ENCODE results near the gene SIRT3. TPM values are rescaled to one million over a fixed set of nuclear protein-coding genes. Genes with fewer than 3 reads are reported as not detected.
"Not testable (repeated sequence)": the region's sequence is repeated elsewhere in the genome, so short reads cannot be mapped to it uniquely, and the experiment has no call there.

The SIRT3 gene
- total RNA-seq, 2 experiments from 2014 or later: 11.3 to 12.7 TPM

DNA sequence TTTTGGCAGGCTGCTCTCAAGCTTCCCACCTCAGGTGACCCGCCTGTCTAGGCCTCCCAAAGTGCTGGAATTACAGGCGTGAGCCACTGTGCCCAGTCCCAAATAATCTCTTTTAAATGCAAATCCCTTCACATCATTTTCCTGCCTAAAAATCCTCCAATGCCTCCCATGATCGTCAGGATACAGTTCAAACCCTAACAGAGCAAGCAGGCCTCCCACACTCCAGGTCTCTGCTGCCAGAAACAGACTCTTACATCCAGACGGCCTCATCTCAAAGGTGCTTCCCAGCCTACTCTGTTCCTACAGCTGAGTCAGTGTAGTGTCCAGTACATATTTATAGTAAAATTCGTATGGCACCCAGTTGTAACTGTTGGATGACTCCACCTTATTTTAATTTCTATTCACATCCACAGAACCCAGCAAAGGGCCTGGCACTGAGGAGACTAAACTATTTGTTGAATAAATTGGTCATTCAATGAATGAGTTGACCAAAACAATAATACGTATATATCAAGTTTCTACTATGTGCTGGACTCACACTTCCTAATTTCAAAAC lies 8.2 kb downstream of the SIRT3 start:
- DNase-seq: no peak
- ChIA-PET POLR2A (no interaction called here), CTCF (interaction anchor here (0.5 to 2.9 kb wide), 2 partner anchors 12 to 49 kb away, joined by 3 to 13 read pairs; no protein-coding TSS in a partner anchor)
- no peaks in the 10 kb centered on the region for H3K9me3 Mint-ChIP-seq
- no peaks in the 10 kb centered on the region for H3K27me3 Mint-ChIP-seq
- no peak overlapping the region for H3K27ac Mint-ChIP-seq
- H3K4me1 Mint-ChIP-seq: peaks cover 6% of the 10 kb centered on the region
- no peak overlapping the region for H3K4me3 Mint-ChIP-seq
- no peaks in the 10 kb centered on the region for H3K36me3 Mint-ChIP-seq (ENCODE audit: low read depth)

DNA sequence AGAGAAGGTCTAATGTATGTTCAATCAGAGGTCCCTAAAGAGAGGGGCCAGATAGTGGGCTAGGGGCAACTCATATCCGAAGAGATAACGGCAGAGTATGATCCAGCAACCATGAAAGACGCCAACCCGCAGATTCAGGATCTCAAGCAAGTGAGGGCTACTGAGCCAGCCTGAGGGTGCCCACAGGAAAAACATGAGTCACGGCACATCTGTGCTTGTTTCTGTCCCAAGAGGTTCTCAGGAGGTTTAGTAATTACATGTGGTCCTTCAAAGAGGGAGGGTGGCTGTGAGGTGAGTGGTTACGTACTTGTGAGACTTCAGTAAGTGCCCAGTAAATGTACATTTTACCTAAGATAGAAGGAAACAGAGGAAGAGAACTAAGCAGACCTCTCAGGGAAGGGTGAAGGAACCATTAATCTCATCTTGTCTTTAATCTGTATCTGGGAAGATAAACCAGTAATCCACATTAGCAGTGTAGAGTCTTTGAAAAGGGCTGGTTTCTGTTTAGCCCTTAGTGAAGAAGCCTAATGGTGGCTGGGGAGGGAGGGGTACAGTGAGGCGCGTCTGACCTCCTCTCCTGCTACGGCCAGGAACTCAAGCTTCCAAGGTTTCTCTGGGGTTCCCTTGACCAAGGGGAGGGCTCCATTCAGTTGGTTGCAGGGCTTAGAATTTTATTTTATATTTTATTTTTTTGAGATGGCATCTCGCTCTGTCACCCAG lies 10.2 kb downstream of the SIRT3 start:
- CTCF ChIA-PET: interaction anchor here (0.8 to 2.9 kb wide), 2 partner anchors 10 to 19 kb away, joined by 3 to 13 read pairs; partner anchors contain the start of genes BET1L and RIC8A
- no peaks in the 10 kb centered on the region for H3K9me3 Mint-ChIP-seq
- H3K27me3 Mint-ChIP-seq: no peaks in the 10 kb centered on the region
- POLR2A ChIA-PET: no interaction called here
- no peak for DNase-seq
- H3K27ac Mint-ChIP-seq: no peak overlapping the region
- no peaks in the 10 kb centered on the region for H3K36me3 Mint-ChIP-seq (ENCODE audit: low read depth)
- H3K4me3 Mint-ChIP-seq: no peak overlapping the region
- peaks cover 5% of the 10 kb centered on the region for H3K4me1 Mint-ChIP-seq

DNA sequence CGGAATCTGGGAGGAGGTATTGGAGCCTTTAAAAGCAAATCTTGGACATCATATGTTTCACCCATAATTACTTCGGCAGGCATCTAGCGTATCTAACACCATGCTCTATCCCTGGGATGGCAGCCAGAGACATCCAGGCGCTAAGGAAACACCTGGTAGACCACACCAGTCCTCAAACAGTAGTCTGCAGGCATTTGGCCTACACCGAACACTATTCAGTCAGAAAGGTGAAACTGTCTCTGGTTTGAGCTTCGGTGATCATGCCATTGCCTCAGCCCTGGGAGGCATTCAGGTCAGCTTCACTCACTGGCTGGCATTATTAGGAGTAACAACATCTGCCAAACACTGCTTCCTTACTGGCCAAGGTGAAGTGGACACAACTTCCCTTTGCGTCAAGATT lies 11.7 kb downstream of the SIRT3 start:
- H3K27me3 Mint-ChIP-seq: no peaks in the 10 kb centered on the region
- ChIA-PET CTCF (interaction anchor here (1.0 kb wide), 1 partner anchor 8 kb away, joined by 3 read pairs; no protein-coding TSS in a partner anchor), POLR2A (no interaction called here)

DNA sequence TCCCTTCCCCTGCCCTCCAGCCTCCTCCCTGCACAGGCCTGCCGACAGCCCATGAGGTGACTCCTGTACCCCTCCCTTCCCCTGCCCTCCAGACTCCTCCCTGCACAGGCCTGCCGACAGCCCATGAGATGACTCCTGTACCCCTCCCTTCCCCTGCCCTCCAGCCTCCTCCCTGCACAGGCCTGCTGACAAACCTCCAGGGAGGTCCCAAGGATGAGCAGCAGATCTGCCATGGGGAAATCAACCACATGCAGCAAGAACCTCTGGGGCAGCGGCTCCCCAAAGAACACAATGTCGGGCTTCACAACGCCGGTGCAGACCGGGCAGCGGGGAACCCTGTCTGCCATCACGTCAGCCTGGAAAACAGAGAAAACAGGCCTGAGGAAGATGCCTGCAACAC lies 12.3 kb downstream of the SIRT3 start:
- no peak overlapping the region for H3K27ac Mint-ChIP-seq
- ChIA-PET POLR2A (no interaction called here), CTCF (no interaction called here)
- H3K9me3 Mint-ChIP-seq: no peaks in the 10 kb centered on the region
- peaks cover 5% of the 10 kb centered on the region for H3K4me1 Mint-ChIP-seq
- no peaks in the 10 kb centered on the region for H3K27me3 Mint-ChIP-seq
- no peak overlapping the region for H3K4me3 Mint-ChIP-seq
- H3K36me3 Mint-ChIP-seq (ENCODE audit: low read depth): no peaks in the 10 kb centered on the region
- DNase-seq: no peak

More for the DNA sequence above, 11.7 kb downstream of the SIRT3 start:
- H3K9me3 Mint-ChIP-seq: no peaks in the 10 kb centered on the region
- no peaks in the 10 kb centered on the region for H3K36me3 Mint-ChIP-seq (ENCODE audit: low read depth)
- DNase-seq: no peak
- H3K4me1 Mint-ChIP-seq: peaks cover 5% of the 10 kb centered on the region
- no peak overlapping the region for H3K4me3 Mint-ChIP-seq
- no peak overlapping the region for H3K27ac Mint-ChIP-seq

DNA sequence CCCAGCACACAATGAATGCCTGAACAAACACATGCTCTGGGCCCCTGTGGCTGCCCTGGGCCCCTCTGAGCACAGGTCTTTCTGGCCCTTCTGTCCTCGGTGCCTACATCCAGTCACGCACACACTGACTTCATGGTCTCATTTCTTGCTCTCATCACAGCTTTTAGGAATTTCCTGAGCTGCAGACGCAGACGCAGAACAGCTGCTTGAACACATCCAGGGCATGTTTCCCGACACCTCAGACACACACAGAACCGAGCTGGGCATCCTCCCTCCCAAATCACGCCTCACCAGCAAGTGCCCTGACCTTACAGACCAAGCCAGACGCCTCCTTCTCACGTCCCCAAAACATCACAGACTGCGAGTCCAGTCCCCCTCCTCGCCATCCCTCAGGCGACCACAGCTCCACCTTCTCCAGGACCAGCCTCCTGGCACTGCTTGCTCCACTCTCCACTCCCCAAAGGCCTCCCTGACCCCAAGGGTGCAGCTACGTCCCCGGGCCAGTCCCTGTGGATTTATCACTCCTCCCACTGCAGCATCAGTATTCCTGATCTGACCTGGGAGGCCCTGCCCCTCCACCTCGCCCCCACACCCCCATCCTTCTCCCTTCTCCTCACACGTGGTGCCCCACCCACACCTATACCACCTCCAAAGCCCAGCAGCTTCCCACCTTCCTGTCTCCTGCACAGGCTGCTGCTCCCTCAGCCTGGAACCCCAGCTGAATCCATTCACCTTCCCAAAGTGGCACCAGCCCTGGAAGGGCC lies 12.9 kb downstream of the SIRT3 start:
- CTCF ChIA-PET: interaction anchor here (1.2 to 2.0 kb wide), 2 partner anchors 11 to 14 kb away, joined by 3 to 4 read pairs; no protein-coding TSS in a partner anchor
- H3K9me3 Mint-ChIP-seq: no peaks in the 10 kb centered on the region
- no peaks in the 10 kb centered on the region for H3K27me3 Mint-ChIP-seq
- no peak overlapping the region for H3K4me3 Mint-ChIP-seq
- DNase-seq: no peak
- peaks cover 5% of the 10 kb centered on the region for H3K4me1 Mint-ChIP-seq
- H3K36me3 Mint-ChIP-seq (ENCODE audit: low read depth): no peaks in the 10 kb centered on the region
- POLR2A ChIA-PET: no interaction called here
- H3K27ac Mint-ChIP-seq: no peak overlapping the region

DNA sequence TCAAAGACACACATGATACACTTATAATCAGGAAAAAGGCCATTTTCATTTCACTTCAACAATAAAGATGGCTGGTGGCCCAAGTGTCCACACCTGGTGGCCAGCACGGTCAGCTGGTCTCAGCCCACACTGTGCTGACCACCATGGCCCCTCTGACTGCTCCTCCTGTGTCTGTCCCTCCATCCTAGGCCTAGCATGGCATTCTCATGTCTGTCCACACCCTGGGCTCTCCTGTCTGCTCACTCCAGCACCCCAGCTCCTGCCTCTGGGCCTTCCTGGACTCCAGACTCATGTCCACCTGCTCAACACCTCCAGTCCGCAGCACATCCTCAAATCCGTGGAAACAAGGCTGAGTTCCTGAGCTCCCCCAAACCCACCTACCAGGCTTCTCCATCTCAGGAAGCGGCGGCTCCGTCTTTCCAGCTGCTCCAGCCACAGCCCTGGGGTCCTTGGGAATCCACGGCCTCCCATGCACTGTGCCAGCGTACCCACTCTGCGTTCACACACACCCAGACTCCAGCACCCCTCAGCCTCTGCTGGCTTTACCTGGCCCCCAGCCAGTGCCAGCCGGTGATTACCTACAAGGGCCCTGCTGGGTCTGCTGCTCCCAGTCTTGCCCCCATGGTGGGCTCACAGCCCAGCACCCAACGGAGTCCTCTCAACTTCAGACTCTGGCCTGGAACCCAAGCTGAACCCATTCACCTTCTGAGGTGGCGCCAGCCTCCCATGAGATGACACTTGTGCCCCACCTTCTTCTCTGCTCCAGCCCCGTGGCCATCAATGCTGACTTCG lies 13.9 kb downstream of the SIRT3 start:
- ChIA-PET CTCF (interaction anchor here (1.2 to 2.0 kb wide), 2 partner anchors 10 to 13 kb away, joined by 3 to 4 read pairs; no protein-coding TSS in a partner anchor), POLR2A (no interaction called here)
- Mint-ChIP-seq H3K9me3 (no peaks in the 10 kb centered on the region), H3K36me3 (ENCODE audit: low read depth) (no peaks in the 10 kb centered on the region), H3K4me3 (no peak overlapping the region), H3K27ac (no peak overlapping the region), H3K4me1 (peaks cover 12% of the 10 kb centered on the region), H3K27me3 (no peaks in the 10 kb centered on the region)
- no peak for DNase-seq

DNA sequence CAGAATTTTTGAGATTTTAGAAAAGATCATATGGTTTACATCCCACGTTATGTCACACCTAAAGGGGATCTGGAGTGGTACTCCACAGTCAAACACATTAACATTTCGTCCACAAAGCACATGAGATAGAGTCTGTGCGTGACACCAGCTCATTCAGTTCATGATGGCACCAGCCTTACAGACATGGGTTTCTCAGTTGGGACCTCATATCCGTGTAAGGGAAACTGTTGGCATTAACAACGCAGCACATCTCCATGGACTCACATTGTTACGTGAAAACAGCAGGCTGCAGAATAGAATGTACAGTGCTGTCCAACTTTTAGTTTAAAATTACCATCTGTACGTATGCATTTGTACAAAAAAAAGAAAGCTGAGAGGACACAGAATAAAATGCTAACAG lies 14.6 kb downstream of the SIRT3 start:
- ChIA-PET CTCF (interaction anchor here (1.1 to 2.0 kb wide), 3 partner anchors 10 to 14 kb away, joined by 3 to 4 read pairs (median 3); partner anchors contain the start of gene BET1L), POLR2A (no interaction called here)
- H3K27me3 Mint-ChIP-seq: no peaks in the 10 kb centered on the region
- peaks cover 15% of the 10 kb centered on the region for H3K4me1 Mint-ChIP-seq
- H3K9me3 Mint-ChIP-seq: no peaks in the 10 kb centered on the region
- no peak overlapping the region for H3K4me3 Mint-ChIP-seq
- DNase-seq: no peak
- no peak overlapping the region for H3K27ac Mint-ChIP-seq
- H3K36me3 Mint-ChIP-seq (ENCODE audit: low read depth): no peaks in the 10 kb centered on the region

DNA sequence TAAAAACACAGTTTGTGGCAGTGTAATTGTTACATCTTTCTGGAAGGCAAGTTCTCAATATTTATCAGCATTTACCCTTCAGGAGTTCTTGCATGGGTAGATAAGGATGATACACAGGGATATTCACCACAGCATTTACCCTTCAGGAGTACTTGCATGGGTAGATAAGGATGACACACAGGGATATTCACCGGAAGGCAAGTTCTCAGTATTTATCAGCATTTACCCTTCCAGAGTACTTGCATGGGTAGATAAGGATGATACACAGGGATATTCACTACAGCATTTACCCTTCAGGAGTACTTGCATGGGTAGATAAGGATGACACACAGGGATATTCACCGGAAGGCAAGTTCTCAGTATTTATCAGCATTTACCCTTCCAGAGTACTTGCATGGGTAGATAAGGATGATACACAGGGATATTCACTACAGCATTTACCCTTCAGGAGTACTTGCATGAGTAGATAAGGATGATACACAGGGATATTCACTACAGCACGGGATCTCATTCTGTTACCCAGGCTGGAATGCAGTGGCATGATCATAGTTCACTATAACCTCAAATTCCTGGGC lies 15.4 kb downstream of the SIRT3 start:
- POLR2A ChIA-PET; DNase-seq; H3K27me3 Mint-ChIP-seq; H3K4me3 Mint-ChIP-seq; H3K36me3 Mint-ChIP-seq (ENCODE audit: low read depth); H3K27ac Mint-ChIP-seq; H3K9me3 Mint-ChIP-seq: not testable (repeated sequence)
- H3K4me1 Mint-ChIP-seq: peaks cover 10% of the 10 kb centered on the region
- CTCF ChIA-PET: interaction anchor here (1.1 kb wide), 1 partner anchor 14 kb away, joined by 3 read pairs; the partner anchor contains the start of gene BET1L

DNA sequence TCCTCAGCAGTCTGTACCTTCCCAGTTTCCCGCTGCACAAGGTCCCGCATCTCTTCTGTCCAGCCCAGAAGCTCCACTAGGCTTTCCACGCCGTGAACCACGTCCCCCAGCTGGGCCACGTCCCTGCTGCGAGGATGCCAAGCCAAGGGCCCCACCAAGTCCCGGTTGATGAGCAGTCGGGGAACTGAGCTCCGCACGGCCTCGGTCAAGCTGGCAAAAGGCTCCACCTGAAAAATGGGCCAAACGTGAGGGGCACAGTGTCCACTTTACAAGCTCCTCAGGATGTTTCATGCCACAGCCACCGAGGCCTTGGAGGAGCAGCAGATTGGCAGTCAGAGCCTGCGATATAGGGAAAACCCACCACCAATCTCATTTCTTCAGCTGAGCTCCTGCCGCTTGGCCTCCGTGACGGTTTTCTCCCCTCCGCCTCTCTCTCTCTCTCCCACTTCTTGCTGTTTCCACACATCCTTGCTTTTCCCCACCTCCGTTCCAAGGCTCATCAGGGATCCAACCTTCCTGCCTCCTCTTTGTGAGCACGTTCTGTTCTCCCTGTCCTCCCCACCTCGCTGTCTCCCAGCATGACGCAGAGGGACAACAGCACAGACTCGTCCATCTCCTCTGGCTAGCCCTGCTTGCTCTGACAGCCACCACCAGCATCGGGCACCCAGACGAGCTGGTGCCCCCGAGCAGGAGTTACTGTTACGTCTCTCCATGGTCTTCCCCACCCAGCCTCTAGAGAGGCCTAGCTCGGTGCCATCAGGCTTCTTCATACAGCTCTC lies 17.1 kb downstream of the SIRT3 start:
- DNase-seq: no peak
- peaks cover 19% of the 10 kb centered on the region for H3K36me3 Mint-ChIP-seq (ENCODE audit: low read depth)
- peaks cover 10% of the 10 kb centered on the region for H3K4me1 Mint-ChIP-seq
- ChIA-PET CTCF (interaction anchor here (1.2 to 2.0 kb wide), 3 partner anchors 11 to 300 kb away, joined by 3 to 7 read pairs (median 5); partner anchors contain the start of genes BET1L and RIC8A), POLR2A (no interaction called here)
- H3K9me3 Mint-ChIP-seq: no peaks in the 10 kb centered on the region
- H3K4me3 Mint-ChIP-seq: no peak overlapping the region
- H3K27ac Mint-ChIP-seq: no peak overlapping the region
- H3K27me3 Mint-ChIP-seq: no peaks in the 10 kb centered on the region

DNA sequence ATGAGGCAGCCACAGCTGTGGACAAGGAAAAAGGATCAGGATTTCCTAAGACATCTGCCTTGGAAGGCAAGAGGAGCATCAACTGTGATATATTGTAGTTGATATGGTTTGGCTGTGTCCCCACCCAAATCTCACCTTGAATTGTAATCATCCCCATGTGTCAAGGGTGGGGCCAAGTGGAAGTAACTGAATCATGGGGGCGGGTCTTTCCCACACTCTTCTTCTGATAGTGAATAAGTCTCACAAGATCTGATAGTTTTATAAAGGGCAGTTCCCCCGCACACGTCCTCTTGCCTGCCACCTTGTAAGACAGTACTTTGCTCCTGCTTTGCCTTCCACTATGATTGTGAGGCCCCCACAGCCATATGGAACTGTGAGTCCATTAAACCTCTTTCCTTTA lies 18.4 kb downstream of the SIRT3 start:
- Mint-ChIP-seq H3K4me1 (peaks cover 10% of the 10 kb centered on the region), H3K36me3 (ENCODE audit: low read depth) (peaks cover 25% of the 10 kb centered on the region), H3K27ac (peak overlapping the region; percentile 68), H3K9me3 (no peaks in the 10 kb centered on the region), H3K27me3 (no peaks in the 10 kb centered on the region), H3K4me3 (no peak overlapping the region)
- POLR2A ChIA-PET: no interaction called here
- DNase-seq: no peak
- CTCF ChIA-PET: interaction anchor here (1.3 to 1.7 kb wide), 2 partner anchors 20 to 33 kb away, joined by 3 to 5 read pairs; no protein-coding TSS in a partner anchor

DNA sequence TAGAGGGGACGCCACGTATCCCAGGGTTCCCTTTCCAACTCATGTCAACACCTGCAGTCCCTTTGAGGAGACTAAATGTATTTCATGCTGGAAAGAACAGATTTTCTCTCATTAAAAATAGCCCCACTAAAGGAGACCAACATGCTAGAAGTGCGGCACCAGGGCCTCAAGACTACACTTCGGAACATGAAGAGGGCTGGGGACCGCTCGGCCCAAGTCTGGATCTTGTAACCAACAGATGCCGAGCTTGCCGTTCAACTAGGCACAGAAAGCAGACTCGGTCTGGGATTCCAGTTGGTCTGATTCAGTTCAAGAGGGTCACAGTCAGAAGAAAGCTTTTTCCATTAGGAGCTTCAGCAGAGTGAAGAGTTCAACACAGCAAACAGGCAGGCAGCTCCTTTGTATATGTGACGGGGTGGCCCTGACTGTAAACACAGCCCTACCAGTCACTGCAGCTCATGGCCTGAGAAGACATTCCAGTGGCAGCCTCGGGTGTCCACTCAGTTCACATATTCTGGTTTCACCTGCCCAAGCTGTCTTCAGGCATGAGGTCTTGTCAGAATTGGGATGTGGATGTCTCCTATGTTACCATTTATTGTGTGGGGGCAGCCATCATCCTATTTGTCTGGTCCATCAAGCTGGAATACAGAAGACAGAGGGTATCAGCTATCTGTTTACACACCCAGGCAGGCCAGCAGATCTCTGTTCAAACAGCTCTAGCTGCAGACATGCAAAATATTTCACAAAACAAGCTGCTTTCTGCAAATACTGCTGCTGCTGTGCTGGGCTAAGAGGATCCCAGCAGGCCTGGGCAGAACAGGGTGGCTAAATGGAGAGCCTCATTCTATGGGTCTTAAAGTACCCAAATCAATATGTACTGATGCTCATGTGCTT lies 19.8 kb downstream of the SIRT3 start:
- H3K4me3 Mint-ChIP-seq: no peak overlapping the region
- no peak for DNase-seq
- peaks cover 10% of the 10 kb centered on the region for H3K4me1 Mint-ChIP-seq
- H3K27ac Mint-ChIP-seq: no peak overlapping the region
- H3K36me3 Mint-ChIP-seq (ENCODE audit: low read depth): peaks cover 33% of the 10 kb centered on the region
- ChIA-PET POLR2A (interaction anchor here (0.7 kb wide), 1 partner anchor 8 kb away, joined by 3 read pairs; no protein-coding TSS in a partner anchor), CTCF (interaction anchor here (0.7 to 1.9 kb wide), 6 partner anchors 8 to 303 kb away, joined by 3 to 13 read pairs (median 3); no protein-coding TSS in a partner anchor)
- no peaks in the 10 kb centered on the region for H3K27me3 Mint-ChIP-seq
- H3K9me3 Mint-ChIP-seq: no peaks in the 10 kb centered on the region

All from activated CD4-positive, alpha-beta T cell treated with anti-CD3 and anti-CD28 coated beads, Interleukin-2, amount 10 ng/mL, durations not matched to agents 7 days and 5 days (primary cell).